Trophoblast cell (in vitro differentiated cells and primary cell): ENCODE measurements around the gene OBP2A.

Experiments used
- DNase-seq, 2 donors: peaks; one replicate each; pipeline ENCODE4 v3.0.0-alpha.2; 2016
- H2AFZ ChIP-seq: 2 replicates; pipeline ENCODE4 v1.6.1; 2013; ENCODE audit warnings: low read length, moderate library complexity, mild to moderate bottlenecking; ENCODE audit not compliant: insufficient read depth, poor library complexity
- H2AK5ac ChIP-seq: 2 replicates; pipeline ENCODE4 v1.6.1; 2013; ENCODE audit warnings: mild to moderate bottlenecking, low read length
- H2BK120ac ChIP-seq: 2 replicates; pipeline ENCODE4 v1.6.1; 2013; ENCODE audit warnings: low read length, mild to moderate bottlenecking, moderate library complexity; ENCODE audit not compliant: insufficient read depth, poor library complexity
- H2BK12ac ChIP-seq: 2 replicates; pipeline ENCODE4 v1.6.1; 2013; ENCODE audit warnings: mild to moderate bottlenecking, low read length, moderate library complexity
- H2BK5ac ChIP-seq: 2 replicates; pipeline ENCODE4 v1.6.1; 2013; ENCODE audit warnings: low read length, low read depth, moderate library complexity, mild to moderate bottlenecking; ENCODE audit not compliant: poor library complexity
- H3K14ac ChIP-seq: 2 replicates; pipeline ENCODE4 v1.6.1; 2013; ENCODE audit warnings: mild to moderate bottlenecking, low read length
- H3K18ac ChIP-seq: 2 replicates; pipeline ENCODE4 v1.6.1; 2013; ENCODE audit warnings: mild to moderate bottlenecking, low read length
- H3K23ac ChIP-seq: 2 replicates; pipeline ENCODE4 v1.6.1; 2013; ENCODE audit warnings: low read length
- H3K27ac ChIP-seq: 2 replicates; pipeline ENCODE4 v1.5.1; 2013; ENCODE audit warnings: low read depth, mild to moderate bottlenecking, inconsistent platforms, low read length, moderate library complexity
- H3K27me3 ChIP-seq: 2 replicates; pipeline ENCODE4 v1.6.1; 2013; ENCODE audit warnings: inconsistent platforms, mild to moderate bottlenecking, low read length, moderate library complexity; ENCODE audit not compliant: insufficient read depth
- H3K36me3 ChIP-seq, 2 experiments: 1 replicate in 1 of 2; 2 replicates in 1 of 2; pipeline ENCODE4 v1.6.1; 2013; ENCODE audit warnings: low read length in 2 of 2, mild to moderate bottlenecking in 2 of 2, moderate library complexity in 1 of 2; ENCODE audit not compliant: insufficient read depth in 2 of 2, control insufficient read depth in 1 of 2
- H3K4ac ChIP-seq: 2 replicates; pipeline ENCODE4 v1.6.1; 2013; ENCODE audit warnings: low read depth, mild to moderate bottlenecking, low read length, moderate library complexity
- H3K4me1 ChIP-seq, 2 experiments: 1 replicate in 1 of 2; 2 replicates in 1 of 2; pipeline ENCODE4 v1.6.1; 2013; ENCODE audit warnings: low read length in 2 of 2, mild to moderate bottlenecking in 2 of 2, moderate library complexity in 1 of 2; ENCODE audit not compliant: insufficient read depth in 2 of 2, control insufficient read depth in 1 of 2
- H3K4me2 ChIP-seq: 2 replicates; pipeline ENCODE4 v1.6.1; 2013; ENCODE audit warnings: inconsistent platforms, mild to moderate bottlenecking, low read length, moderate library complexity
- H3K4me3 ChIP-seq: 2 replicates; pipeline ENCODE4 v1.5.1; 2013; ENCODE audit warnings: mild to moderate bottlenecking, low read depth, low read length, inconsistent platforms
- H3K79me1 ChIP-seq: one replicate; pipeline ENCODE4 v1.6.1; 2013; ENCODE audit warnings: low read length
- H3K79me2 ChIP-seq: 2 replicates; pipeline ENCODE4 v1.6.1; 2013; ENCODE audit warnings: low read length, mild to moderate bottlenecking; ENCODE audit not compliant: control insufficient read depth, insufficient read depth, poor library complexity
- H3K9ac ChIP-seq: 2 replicates; pipeline ENCODE4 v1.6.1; 2013; ENCODE audit warnings: mild to moderate bottlenecking, low read length
- H3K9me3 ChIP-seq: 2 replicates; pipeline ENCODE4 v1.6.1; 2013; ENCODE audit warnings: low read depth, mild to moderate bottlenecking, control low read depth, inconsistent platforms, low read length; ENCODE audit not compliant: insufficient read depth
- H4K12ac ChIP-seq: 2 replicates; pipeline ENCODE4 v1.6.1; 2013; ENCODE audit warnings: low read depth, mild to moderate bottlenecking, low read length, moderate library complexity
- H4K8ac ChIP-seq: 2 replicates; pipeline ENCODE4 v1.6.1; 2013; ENCODE audit warnings: low read depth, mild to moderate bottlenecking, low read length, moderate library complexity
- H4K91ac ChIP-seq: one replicate; pipeline ENCODE4 v1.6.1; 2013; ENCODE audit warnings: low read depth, mild to moderate bottlenecking, low read length, moderate library complexity
- WGBS: extraction: QIAGEN DNeasy Blood & Tissue Kit; methylation state at CpG from one replicate; pipeline ENCODE4 v1.1.7; 2013; ENCODE audit warnings: missing lambda C conversion rate; ENCODE audit not compliant: insufficient read length, insufficient coverage; ENCODE audit errors: extremely low coverage; 5-methylcytosine and 5-hydroxymethylcytosine counted together

The OBP2A gene

GRCh38 chr9:135583688-135584011, 37.7 kb downstream of the OBP2A start:
- Histone ChIP-seq H2BK5ac (no peak overlapping the region), H4K12ac (no peak overlapping the region), H3K4me2 (no peak overlapping the region), H3K79me1 (no peaks in the 10 kb centered on the region), H3K18ac (no peak overlapping the region), H3K4me1 (peaks cover 0 to 2% of the 10 kb centered on the region in 2 experiments), H4K91ac (no peak overlapping the region), H3K9ac (no peak overlapping the region), H4K8ac (no peak overlapping the region), H3K27ac (no peak overlapping the region), H3K9me3 (peaks cover 12% of the 10 kb centered on the region), H2BK120ac (no peak overlapping the region), H2AK5ac (no peak overlapping the region), H3K27me3 (no peaks in the 10 kb centered on the region), H3K79me2 (no peaks in the 10 kb centered on the region), H2BK12ac (no peak overlapping the region), H3K36me3 (no peaks in the 10 kb centered on the region), H3K4me3 (no peak overlapping the region), H3K14ac (no peak overlapping the region), H3K4ac (no peak overlapping the region), H2AFZ (no peak overlapping the region), H3K23ac (no peak overlapping the region)
- no CpG with 5 or more reads among the region's 16 CpGs for WGBS
- no peak for DNase-seq

DNA sequence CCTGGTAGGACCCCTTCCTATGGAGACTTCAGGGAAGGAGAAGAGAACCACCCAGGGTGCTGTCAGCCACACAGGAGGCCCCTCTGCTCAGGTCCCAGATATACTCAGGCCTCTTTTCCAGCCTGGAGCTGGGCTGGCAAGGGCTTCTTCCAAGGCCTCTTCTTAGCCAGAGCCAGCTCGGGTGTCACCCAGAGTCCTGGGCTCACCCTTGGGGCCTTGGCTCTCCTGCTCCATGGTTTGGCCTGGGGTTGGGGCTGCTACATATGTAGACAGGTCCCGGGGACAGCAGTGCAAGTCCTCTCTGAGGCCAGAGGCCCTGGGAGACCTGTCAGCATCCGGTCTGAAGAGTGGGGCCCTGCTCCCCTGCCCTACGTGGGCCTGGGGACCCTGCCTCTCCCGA, 38.4 kb downstream of the OBP2A start:
- no peaks in the 10 kb centered on the region for H3K27me3 ChIP-seq
- no peak overlapping the region for H2BK12ac ChIP-seq
- H2AFZ ChIP-seq: no peak overlapping the region
- H2AK5ac ChIP-seq: no peak overlapping the region
- no peaks in the 10 kb centered on the region for H3K79me2 ChIP-seq
- no peak overlapping the region for H3K4ac ChIP-seq
- H3K9ac ChIP-seq: no peak overlapping the region
- no peak overlapping the region for H4K91ac ChIP-seq
- H3K23ac ChIP-seq: no peak overlapping the region
- H2BK5ac ChIP-seq: no peak overlapping the region
- H3K4me2 ChIP-seq: no peak overlapping the region
- H3K18ac ChIP-seq: no peak overlapping the region
- WGBS: no CpG with 5 or more reads among the region's 5 CpGs
- H4K8ac ChIP-seq: no peak overlapping the region
- no peak overlapping the region for H3K4me3 ChIP-seq
- peaks cover 12% of the 10 kb centered on the region for H3K9me3 ChIP-seq
- DNase-seq: no peak
- no peak overlapping the region for H4K12ac ChIP-seq
- no peaks in the 10 kb centered on the region for H3K36me3 ChIP-seq
- no peak overlapping the region for H2BK120ac ChIP-seq
- peaks cover 0 to 2% of the 10 kb centered on the region in 2 experiments for H3K4me1 ChIP-seq
- H3K79me1 ChIP-seq: no peaks in the 10 kb centered on the region
- no peak overlapping the region for H3K27ac ChIP-seq
- H3K14ac ChIP-seq: no peak overlapping the region

DNA sequence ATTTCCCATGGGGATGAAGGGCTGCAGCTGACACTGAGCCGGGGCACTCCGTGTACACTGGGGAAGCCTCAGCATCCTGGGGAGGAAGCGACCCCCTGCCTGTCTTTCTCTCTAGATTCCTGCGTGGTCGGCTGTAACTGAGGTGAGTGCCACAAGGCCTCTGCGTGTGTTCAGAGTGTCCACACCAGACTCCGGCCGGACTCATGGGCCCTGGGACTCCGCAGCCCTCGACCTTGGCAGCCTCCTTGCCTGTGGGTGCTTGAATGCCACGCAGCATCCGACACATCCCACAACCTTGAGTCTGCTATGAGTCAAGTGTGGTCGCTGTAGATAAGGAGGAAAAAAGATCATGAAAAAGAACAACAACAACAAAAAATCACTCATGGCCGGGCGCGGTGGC, 39.0 kb downstream of the OBP2A start:
- Histone ChIP-seq H3K79me1 (no peaks in the 10 kb centered on the region), H3K4ac (no peak overlapping the region), H2BK5ac (no peak overlapping the region), H3K27ac (no peak overlapping the region), H4K8ac (no peak overlapping the region), H4K91ac (no peak overlapping the region), H3K79me2 (no peaks in the 10 kb centered on the region), H3K27me3 (no peaks in the 10 kb centered on the region), H3K4me2 (no peak overlapping the region), H2BK120ac (no peak overlapping the region), H3K4me3 (no peak overlapping the region), H3K9ac (no peak overlapping the region), H3K4me1 (peaks cover 0 to 2% of the 10 kb centered on the region in 2 experiments), H4K12ac (no peak overlapping the region), H3K9me3 (peaks cover 12% of the 10 kb centered on the region), H3K36me3 (no peaks in the 10 kb centered on the region), H2AK5ac (no peak overlapping the region), H2AFZ (no peak overlapping the region), H2BK12ac (no peak overlapping the region), H3K14ac (no peak overlapping the region), H3K18ac (no peak overlapping the region), H3K23ac (no peak overlapping the region)
- no peak for DNase-seq
- no CpG with 5 or more reads among the region's 16 CpGs for WGBS

DNA sequence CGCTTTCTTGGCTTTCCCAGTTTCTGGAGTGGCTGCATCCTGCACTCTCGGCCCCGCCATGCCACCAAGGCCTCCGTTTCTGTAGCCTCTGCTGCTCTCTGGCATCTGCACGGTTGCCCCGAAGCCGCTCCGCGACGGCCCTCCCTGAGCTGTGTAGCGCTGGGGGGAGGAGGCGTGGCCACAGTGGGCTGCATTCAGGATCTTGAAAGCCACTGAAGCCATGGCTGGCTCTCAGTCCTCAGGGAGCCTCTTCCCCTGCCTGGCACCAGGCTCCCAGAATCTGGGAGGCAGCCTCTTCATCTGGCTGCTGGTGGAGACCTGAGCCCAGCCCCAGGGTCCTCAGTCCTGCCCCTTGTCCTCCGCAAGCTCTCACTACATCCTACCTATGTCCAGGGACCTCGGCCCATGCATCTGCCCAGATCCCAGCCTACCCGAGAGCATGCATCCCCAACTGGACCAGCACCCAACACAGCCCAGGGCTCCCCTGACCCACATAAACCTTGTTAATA, 40.7 kb downstream of the OBP2A start:
- Histone ChIP-seq H3K23ac (no peak overlapping the region), H3K9me3 (peaks cover 6% of the 10 kb centered on the region), H2BK5ac (no peak overlapping the region), H4K91ac (no peak overlapping the region), H3K27me3 (no peaks in the 10 kb centered on the region), H3K79me1 (no peaks in the 10 kb centered on the region), H3K4ac (no peak overlapping the region), H3K79me2 (no peaks in the 10 kb centered on the region), H2BK120ac (no peak overlapping the region), H3K14ac (no peak overlapping the region), H2BK12ac (no peak overlapping the region), H4K8ac (no peak overlapping the region), H3K18ac (no peak overlapping the region), H3K36me3 (no peaks in the 10 kb centered on the region), H2AFZ (no peak overlapping the region), H4K12ac (no peak overlapping the region), H3K4me1 (peaks cover 0 to 2% of the 10 kb centered on the region in 2 experiments), H2AK5ac (no peak overlapping the region), H3K4me3 (no peak overlapping the region), H3K9ac (no peak overlapping the region), H3K4me2 (no peak overlapping the region), H3K27ac (no peak overlapping the region)
- DNase-seq: no peak
- no CpG with 5 or more reads among the region's 15 CpGs for WGBS
